Erythroblast (primary cell): ENCODE results near the gene EMC9.

Experiments
- GATA1 ChIP-seq: IDR thresholded peaks from 2 replicates; pipeline ENCODE4 v1.6.1; 2011; ENCODE audit warnings: low read depth, mild to moderate bottlenecking, control low read depth, low read length, moderate library complexity
- POLR2A ChIP-seq: IDR thresholded peaks from 2 replicates; pipeline ENCODE4 v1.6.1; 2011; ENCODE audit warnings: mild to moderate bottlenecking, low read length

- TF ChIP-seq POLR2A, result no peak
- TF ChIP-seq GATA1, result no peak
Observed at GRCh38 chr14:24162093-24162492, 20.7 kb upstream of the EMC9 start.
